ENCODE data around the gene RIN3.

DNA sequence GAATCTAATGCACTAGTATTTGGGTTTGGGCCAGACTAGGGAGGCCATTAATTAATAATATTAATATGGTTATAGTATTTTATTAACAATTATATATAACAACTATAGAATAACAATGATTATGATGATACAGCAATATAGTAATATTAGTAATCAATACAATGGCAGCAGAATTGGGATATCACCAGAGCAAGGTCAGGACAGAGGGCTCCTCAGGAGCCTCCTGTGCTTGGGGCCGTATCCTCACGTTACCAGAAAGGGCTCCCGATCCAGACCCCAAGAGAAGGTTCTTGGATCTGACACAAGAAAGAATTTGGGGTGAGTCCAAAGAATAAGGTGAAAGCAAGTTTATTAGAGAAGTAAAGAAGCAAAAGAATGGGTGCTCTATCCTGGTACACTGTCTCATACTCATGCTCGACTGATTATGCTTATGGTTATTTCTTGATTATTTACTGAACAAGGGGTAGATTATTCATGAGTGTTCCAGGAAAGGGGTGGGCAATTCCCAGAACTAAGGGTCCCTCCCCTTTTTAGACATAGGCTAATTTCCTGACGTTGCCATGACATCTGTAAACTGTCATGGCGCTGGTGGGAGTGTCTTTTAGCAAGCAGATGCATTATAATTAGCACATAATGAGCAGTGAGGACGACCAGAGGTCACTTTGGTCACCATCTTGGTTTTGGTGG lies 61.6 kb downstream of the RIN3 start:
- TF ChIP-seq CTCF (IDR thresholded peaks at IDR 0.05; ENCODE audit: low read length) = no peak
- no peak for TF ChIP-seq EZH2 (optimal IDR thresholded peaks at IDR 0.05; ENCODE audit: low read depth, low read length)
- no peak for TF ChIP-seq EZH2phosphoT487 (IDR thresholded peaks at IDR 0.05; ENCODE audit: low read length)
